GM12892 (cell line): ENCODE measurements around the gene TXK.

Experiments used
- DNase-seq: peaks from one replicate; pipeline ENCODE4 v3.0.0; 2011; ENCODE audit not compliant: insufficient read length
- FAIRE-seq: peaks from 2 replicates; lab custom pipeline; 2011; peaks lifted over from hg19 to GRCh38; lab: Jason Lieb, UNC
- POLR2A ChIP-seq: IDR thresholded peaks from 2 replicates; pipeline ENCODE4 v1.6.1; 2011; ENCODE audit warnings: low read depth, low read length, control low read depth
- POLR2AphosphoS5 ChIP-seq: IDR thresholded peaks from 2 replicates; pipeline ENCODE4 v1.6.1; 2011; ENCODE audit warnings: low read depth, low read length, control low read depth
- TAF1 ChIP-seq: IDR thresholded peaks from 2 replicates; pipeline ENCODE4 v1.6.1; 2011; ENCODE audit warnings: low read depth, mild to moderate bottlenecking, control low read depth, low read length, borderline replicate concordance

The TXK gene

GRCh38 chr4:48069026-48069425 lies 65.0 kb downstream of the TXK start:
- TF ChIP-seq POLR2A = no peak
- TF ChIP-seq TAF1 = no peak
- TF ChIP-seq POLR2AphosphoS5 = no peak
- FAIRE-seq = no peak
- DNase-seq = no peak

- DNase-seq (no peak), FAIRE-seq (no peak)
- TF ChIP-seq POLR2A = no peak
Measured at GRCh38 chr4:48068182-48068581, 65.9 kb downstream of the TXK start.

GRCh38 chr4:48067536-48067935 lies 66.5 kb downstream of the TXK start:
- TF ChIP-seq POLR2AphosphoS5 = no peak
- TF ChIP-seq TAF1 = no peak
- no peak for TF ChIP-seq POLR2A
- no peak for DNase-seq
- no peak for FAIRE-seq

- FAIRE-seq (peak; percentile 83), DNase-seq (no peak)
- TF ChIP-seq POLR2AphosphoS5 (no peak), POLR2A (no peak), TAF1 (no peak)
Measured at GRCh38 chr4:48065587-48066052, 68.4 kb downstream of the TXK start.

DNA sequence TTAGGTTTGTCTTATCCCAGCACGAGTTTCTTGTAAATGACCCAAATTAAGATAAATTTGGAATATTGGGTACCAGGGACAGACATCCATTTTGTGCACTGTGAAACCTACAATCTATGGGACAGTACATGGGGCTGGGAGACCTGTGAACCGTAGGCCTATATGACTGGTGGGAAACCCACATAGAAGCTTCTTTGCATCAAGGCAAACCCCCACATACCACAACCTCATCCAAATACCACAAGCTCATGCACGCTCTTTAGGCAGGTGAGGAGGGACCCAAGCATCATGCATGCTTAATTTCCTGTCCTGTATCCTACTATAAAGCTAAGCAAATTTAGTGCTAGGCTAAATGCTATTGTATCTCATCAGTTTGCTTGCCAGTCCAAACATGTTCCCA lies 69.7 kb downstream of the TXK start:
- DNase-seq = no peak
- TF ChIP-seq POLR2A = no peak
- FAIRE-seq = peak; percentile 92

DNA sequence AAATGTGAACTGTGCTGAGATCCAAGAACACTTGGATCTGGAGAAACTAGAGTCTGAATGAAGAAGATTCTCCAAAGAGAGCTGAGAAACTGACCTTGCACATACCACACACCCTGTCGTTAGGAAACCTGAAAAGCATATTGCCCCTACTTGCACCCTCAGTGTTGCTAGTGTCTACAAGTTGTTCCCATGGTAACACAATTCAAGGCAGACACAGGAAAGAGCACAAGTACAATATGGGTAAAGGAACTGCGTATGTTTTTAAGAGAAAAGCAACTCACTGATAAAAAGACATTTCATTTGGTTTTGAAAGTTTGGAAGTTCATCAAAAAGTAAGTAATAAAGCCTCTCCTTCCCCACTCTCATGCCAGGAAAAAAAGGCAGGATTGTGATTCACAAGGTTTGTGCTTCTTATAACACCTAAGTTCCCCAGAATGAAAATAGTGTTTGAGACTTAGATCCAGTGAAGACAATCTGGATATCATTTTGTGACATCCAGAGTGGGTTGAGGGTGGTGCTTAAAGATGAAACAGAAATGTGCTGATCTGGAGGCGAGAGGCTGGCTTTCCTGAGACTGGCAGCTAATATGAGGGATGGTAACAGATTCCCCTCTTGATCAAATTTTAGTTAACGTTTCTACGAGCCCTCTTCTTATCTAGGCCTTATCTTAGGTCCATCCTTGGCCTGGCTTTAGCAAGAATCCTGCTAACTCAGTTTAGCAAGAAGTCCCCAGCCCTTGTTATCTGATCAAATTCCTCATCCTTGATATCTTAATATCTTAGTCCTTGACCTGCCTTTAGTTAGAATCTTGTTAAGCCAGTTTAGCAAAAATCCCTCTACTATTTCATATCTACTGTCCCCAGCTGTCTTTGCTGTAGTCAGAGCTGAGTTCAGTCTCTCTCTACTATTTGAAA lies 75.2 kb downstream of the TXK start:
- FAIRE-seq (peak; percentile 56), DNase-seq (no peak)
- TF ChIP-seq POLR2AphosphoS5 (no peak), TAF1 (no peak), POLR2A (no peak)

DNA sequence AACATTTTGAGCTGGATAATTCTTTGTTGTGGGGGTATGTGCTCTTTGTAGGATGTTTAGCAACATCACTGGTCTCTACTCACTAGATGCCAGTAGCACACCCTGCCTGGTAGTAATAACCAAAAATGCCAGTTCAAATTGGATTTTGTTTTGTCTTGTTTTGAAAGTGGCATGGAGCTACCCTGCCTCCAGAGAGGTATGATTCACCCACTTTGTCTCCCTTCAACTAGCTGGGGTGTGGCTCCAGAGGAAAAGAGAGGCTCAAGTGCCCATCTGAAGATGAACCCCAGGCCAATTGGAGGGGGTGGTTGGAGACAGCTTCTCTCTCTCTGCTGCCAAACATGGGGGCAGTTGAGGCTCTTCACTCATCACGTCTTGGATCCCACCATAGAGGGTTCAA lies 83.0 kb downstream of the TXK start:
- TF ChIP-seq TAF1 = no peak
- no peak for TF ChIP-seq POLR2A
- no peak for TF ChIP-seq POLR2AphosphoS5
- DNase-seq (no peak), FAIRE-seq (no peak)

DNA sequence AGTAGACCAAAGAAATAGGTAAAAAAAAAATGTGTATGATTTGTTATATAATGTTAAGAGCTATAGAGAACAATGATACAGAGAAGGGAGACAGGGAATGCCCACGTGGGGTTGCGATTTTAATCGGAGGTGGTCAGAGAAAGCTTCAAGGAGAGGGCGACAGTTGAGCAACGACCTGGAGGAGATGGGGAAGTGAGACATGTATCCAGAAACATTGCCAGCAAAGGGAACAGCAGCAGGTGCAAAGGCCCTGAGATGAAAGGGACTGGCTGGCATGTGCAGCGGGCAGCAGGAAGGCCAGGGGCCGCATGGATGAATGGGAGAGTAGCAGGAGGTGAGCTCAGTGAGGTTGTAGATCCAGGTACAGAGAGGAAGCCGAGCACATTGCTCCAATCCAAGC lies 84.6 kb downstream of the TXK start:
- TF ChIP-seq TAF1 (no peak), POLR2A (no peak), POLR2AphosphoS5 (no peak)
- FAIRE-seq (no peak), DNase-seq (no peak)

GRCh38 chr4:48047896-48048295 lies 86.2 kb downstream of the TXK start:
- TF ChIP-seq POLR2AphosphoS5 (no peak), POLR2A (no peak), TAF1 (no peak)
- FAIRE-seq (no peak), DNase-seq (no peak)

GRCh38 chr4:48047421-48047844 lies 86.6 kb downstream of the TXK start:
- TF ChIP-seq POLR2A = no peak
- TF ChIP-seq POLR2AphosphoS5 = no peak
- FAIRE-seq (peak; percentile 98), DNase-seq (no peak)

DNA sequence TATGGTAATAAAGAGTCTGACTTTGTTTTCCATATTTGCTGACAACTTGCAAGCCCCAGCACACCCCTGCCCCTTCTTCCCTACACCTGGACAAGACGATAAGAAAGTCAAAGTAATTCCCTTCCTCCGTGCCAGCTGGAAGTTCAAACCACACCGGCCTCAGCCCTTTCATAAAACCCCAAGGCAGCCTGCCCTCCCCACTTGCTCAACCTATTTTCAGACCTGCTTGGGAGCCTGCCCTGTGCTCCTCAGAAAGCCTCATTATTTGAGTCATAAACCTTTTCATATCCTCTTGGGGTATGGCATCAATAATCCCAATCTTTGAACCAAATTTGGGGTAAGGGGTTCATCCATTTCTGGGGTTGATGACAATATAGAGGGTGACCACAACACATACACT lies 88.0 kb downstream of the TXK start:
- TF ChIP-seq POLR2A (no peak), POLR2AphosphoS5 (no peak), TAF1 (no peak)
- DNase-seq (no peak), FAIRE-seq (no peak)

GRCh38 chr4:48044298-48044697 lies 89.8 kb downstream of the TXK start:
- no peak for DNase-seq
- TF ChIP-seq POLR2A (no peak), POLR2AphosphoS5 (no peak), TAF1 (no peak)
- no peak for FAIRE-seq
